Stimulated activated CD4-positive, alpha-beta T cell treated with anti-CD3 and anti-CD28 coated beads, Interleukin-2, amount 100 ng/mL, for 48 hours (primary cell): ENCODE measurements around the gene RTL1.

Experiments
- DNase-seq, 2 donors: peaks; one replicate each; pipeline ENCODE4 v3.0.0-alpha.2; 2020

The RTL1 gene

DNA sequence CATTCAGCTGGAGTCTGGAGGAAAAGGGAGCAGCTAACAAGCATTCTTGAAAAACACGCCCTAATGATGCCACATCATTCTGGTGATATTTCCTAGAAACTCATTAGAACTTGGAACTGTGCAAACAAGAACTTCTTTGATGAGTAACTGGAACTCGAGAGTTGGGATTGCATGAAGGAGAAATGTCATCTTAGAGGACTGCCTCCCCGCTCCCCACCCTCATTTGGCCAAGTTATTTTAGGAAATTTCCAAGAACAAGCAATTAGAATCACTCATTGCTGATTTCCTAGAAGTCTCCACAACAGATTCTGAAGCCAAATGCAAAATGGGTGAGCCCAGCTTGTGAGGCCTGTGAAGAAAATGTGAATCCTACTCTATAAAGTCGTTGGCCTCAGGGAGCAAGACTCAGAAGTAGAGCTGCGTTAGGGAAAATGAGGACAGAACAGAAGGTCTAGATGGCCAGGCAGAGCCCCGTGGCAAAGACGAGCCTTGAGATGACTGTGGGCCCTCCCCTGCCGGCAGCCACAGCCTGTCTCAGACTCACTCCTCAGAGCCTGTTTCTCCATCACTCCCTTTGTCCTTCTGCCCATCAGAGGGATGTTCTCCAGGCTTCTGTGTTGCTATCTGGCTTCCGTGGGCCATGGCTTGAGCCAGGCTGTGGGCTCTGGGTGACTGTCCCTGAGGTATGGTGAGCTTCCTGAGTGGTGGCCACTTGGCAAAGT lies 38.4 kb downstream of the RTL1 start:
- no peak for DNase-seq

- DNase-seq: no peak
Measured at GRCh38 chr14:100864206-100864605, 39.3 kb downstream of the RTL1 start.

- no peak for DNase-seq
Measured at GRCh38 chr14:100862793-100863192, 40.7 kb downstream of the RTL1 start.

- DNase-seq: no peak
Measured at GRCh38 chr14:100862277-100862676, 41.2 kb downstream of the RTL1 start.

DNA sequence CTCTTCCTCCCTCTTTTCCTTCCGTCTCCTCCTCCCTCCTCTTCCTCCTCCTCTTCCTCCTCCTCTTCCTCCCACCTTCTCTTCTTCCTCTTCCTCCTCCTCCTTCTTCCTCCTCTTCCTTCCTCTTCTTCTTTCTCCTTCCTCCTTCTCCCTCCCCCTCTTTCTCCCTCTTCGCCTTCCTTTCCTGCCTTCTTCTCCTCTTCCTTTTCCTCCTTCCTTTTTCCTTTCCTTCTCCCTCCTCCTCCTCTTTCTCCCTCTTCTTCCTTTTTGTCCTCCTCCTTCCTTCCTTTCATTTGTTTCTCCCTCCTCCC lies 41.6 kb downstream of the RTL1 start:
- DNase-seq: no peak

DNA sequence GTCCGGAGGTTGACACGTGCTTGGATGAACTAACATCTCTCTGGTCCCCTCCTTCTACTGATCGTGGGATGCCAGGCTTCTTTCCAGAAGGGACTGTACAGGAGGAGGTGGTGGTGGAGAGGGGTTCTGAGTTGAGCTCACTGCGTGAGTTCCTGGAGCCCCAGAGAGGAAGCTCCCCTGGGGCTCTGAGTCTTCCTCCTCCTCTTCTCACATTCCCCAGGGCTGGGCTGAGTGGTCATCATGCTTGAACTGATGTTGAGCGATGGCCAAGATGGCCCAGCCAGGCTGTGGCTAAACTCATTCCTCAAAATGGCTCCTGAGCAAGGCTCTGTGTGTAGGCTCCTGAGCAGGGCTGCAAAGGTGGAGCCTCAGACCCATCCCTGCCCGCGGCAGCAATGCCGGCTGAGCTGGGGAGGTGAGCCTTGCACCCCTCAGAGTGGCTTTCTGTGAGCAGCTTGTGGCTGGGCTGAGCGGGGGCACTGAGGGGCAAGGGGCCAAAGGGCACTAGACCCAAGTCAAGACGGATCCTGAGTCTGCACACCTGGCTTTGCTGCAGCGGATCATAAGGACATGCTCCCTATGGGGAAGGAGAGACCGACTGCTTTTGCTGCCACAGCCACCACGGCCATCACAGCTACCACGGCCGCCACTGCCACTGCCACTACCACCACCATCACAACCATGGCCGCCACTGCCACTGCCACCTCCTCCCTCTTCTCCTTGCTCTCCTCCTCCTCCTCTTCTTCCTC lies 42.2 kb downstream of the RTL1 start:
- DNase-seq: no peak

DNA sequence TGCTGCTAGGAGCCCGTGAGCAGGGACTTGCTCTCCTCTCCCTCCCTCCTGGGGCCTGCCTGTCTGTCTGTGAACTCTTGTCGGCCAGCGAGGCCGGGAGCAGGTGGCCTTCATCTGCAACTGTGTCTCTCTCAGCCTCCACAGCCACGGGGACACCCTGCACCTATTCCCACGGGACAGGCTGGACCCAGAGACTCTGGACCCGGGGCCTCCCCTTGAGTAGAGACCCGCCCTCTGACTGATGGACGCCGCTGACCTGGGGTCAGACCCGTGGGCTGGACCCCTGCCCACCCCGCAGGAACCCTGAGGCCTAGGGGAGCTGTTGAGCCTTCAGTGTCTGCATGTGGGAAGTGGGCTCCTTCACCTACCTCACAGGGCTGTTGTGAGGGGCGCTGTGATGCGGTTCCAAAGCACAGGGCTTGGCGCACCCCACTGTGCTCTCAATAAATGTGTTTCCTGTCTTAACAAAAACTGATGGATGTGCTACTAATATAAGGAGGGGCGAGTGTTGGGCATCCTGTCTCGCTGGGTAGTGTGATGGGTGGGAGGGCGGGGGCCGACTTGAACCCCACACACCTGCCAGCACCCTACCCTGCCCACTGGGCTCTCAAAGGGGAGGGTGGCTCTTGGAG lies 42.9 kb downstream of the RTL1 start:
- DNase-seq: no peak

GRCh38 chr14:100859781-100860180 lies 43.7 kb downstream of the RTL1 start:
- no peak for DNase-seq

GRCh38 chr14:100858838-100859220 lies 44.7 kb downstream of the RTL1 start:
- DNase-seq: no peak

- no peak for DNase-seq
Measured at GRCh38 chr14:100857923-100858837, 45.3 kb downstream of the RTL1 start.

DNA sequence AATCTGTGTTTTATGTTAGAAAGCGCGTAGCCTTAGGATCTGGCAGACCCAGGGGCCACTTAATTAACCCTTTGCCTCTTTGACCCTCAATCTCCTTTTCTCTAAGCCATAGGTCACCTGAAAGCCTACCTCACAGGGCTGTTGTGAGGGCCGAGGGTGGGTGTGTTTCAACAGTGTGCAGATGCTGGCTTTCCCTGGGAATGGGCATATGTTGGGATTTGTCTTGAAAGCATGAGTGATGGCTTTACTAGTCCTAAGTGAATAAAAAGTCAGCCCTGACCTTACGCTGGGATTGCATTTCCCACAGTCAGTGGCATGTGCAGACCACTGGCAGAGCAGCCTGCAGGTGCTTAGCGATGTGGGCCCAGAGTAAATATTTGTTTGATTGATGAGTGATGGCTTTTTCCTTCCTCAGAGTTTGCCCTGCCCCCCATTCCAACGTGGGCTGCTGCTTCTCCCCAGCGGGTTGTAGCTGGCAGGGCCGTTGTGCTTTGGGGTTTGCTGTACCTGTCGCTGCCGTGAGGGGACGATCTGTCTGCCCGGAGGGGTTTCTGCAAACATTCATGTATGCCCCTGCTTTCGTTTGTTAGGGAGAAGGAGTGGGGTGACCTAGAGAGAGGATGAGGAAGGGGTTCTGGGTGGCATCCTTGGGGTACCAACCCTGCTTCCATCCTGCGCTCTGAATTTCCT lies 46.1 kb downstream of the RTL1 start:
- DNase-seq: no peak

- no peak for DNase-seq
Measured at GRCh38 chr14:100856056-100856950, 47.2 kb downstream of the RTL1 start.

- DNase-seq: no peak
Measured at GRCh38 chr14:100855256-100855930, 48.1 kb downstream of the RTL1 start.

DNA sequence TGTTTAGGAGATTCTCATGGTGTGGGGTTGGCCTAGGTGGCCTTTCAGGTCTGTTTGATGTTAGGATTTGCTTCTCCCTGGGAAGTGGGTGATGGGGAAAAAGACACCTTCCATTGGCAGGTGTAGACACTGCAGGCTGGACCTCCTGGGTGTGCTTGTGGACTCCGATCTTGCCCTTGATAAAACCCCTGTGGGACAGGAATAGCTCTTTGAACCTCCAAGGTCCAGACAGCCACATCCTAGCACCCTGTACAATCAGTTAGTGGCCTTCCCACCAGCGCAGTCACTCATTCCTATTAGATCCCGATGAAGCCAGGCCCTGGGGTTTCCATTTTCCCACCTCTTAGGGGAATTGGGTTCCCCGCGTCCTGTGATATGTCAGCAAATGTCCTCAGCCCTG lies 49.1 kb downstream of the RTL1 start:
- DNase-seq: no peak

DNA sequence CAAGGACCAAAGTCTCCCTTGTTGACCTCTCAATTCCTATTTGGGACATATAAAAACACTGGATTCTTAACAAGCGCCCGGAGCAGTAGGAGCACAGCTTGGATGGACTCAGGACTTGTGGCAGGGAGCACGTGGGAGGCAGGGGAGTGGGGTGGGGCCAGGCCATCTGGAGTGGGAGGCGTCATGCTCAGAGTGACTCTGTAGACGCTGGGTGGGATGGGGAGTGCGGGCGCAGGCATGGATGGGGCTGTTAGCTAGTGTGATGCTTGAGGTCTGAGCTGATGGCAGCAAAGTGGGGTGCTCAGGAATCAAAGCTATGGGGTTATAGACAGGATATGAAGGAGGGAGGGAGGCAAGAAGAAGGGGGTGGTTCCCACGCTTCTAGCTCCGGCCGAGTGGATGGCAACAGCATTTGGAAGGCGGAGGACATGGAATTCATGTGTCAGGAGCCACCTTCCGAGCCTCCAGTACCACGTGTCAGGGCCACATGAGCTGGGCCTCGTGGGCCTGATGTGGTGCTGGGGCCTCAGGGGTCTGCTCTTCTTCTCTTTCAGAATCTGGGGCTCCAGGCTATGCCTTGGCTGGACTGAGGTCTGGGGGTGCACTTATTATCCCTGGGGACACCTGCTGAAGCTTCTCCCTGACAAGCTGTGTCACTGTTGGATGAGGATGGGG lies 51.4 kb downstream of the RTL1 start:
- no peak for DNase-seq

GRCh38 chr14:100851586-100851916 lies 52.0 kb downstream of the RTL1 start:
- no peak for DNase-seq

DNA sequence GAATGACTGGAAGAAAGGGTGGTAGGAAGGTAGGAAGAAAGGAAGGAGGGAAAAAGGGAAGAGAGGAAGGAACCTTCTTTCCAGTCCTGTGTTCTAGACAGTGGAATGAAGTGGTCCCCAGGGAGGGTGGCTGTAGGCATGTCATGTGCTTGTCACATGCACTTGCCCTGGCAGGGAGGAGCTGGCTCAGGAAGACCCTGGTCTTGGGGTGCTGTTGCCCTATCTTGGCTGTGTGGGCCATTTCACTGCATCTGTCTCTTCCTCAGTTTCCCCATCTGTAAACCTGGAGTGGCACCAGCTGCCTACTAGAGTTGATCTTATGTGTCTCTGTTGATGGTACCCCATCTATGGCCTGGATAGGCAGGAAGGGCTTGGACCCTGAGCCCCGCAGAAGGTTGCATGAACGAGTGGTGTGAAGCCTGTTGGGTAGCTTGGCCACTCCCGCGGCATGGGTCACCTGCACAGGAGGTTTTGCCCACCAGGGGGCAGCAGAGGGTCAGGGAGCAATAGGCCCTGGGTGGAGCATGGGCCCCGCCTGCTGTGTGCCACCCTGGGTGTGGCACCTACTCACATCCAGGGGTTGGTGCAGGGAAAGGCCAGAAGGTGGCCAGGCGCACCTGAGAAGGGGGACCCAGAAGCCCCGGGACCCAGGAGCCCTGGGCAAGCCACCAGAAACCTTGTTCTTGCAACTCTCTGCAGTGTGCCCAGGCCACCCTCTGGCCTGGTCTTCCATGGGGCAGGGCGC lies 52.5 kb downstream of the RTL1 start:
- peak; percentile 87 to 89 for DNase-seq

DNA sequence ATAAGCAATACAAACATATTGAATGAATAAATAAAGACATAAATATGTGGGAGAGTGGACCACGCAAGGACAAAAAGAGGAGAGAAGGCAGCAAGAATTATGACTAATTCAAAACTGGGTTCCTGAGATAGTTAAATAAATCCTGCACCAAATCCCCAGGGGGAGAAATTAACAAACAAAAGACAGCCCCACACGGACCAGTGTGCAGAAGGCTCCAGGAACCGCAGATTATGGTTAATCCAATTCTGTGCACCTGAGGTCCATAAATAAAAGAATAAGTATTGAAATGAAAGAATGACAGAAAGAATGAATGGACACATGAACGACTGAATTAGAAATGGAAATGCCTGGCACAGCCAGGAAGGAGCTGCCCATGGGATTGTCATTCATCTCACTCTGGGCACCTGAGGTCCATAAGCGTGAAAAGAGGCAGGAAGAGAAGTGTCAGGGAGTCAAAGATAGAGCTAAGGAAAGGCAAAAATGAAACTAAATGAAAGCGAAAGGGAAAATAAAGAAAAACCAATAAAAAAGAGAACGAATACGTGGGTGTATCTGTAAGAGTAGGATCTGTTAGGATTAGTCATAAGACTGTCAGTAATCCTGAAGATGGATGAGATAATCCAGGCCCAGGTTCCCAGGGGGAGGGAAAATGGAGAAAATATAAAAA lies 54.3 kb downstream of the RTL1 start:
- no peak for DNase-seq

GRCh38 chr14:100846309-100846859 lies 57.1 kb downstream of the RTL1 start:
- no peak for DNase-seq
